HTERT RPE-1 (cell line): ENCODE results near the gene SRRT.

ENCODE experiments used
- in situ Hi-C: fragments of 300-500 bp; cut with MboI; formaldehyde crosslinking; loops from 4 replicates; pipeline ENCODE4 v1.14.3; 2020; ENCODE audit warnings: low sequenced_read_pairs

The SRRT gene, protein sequence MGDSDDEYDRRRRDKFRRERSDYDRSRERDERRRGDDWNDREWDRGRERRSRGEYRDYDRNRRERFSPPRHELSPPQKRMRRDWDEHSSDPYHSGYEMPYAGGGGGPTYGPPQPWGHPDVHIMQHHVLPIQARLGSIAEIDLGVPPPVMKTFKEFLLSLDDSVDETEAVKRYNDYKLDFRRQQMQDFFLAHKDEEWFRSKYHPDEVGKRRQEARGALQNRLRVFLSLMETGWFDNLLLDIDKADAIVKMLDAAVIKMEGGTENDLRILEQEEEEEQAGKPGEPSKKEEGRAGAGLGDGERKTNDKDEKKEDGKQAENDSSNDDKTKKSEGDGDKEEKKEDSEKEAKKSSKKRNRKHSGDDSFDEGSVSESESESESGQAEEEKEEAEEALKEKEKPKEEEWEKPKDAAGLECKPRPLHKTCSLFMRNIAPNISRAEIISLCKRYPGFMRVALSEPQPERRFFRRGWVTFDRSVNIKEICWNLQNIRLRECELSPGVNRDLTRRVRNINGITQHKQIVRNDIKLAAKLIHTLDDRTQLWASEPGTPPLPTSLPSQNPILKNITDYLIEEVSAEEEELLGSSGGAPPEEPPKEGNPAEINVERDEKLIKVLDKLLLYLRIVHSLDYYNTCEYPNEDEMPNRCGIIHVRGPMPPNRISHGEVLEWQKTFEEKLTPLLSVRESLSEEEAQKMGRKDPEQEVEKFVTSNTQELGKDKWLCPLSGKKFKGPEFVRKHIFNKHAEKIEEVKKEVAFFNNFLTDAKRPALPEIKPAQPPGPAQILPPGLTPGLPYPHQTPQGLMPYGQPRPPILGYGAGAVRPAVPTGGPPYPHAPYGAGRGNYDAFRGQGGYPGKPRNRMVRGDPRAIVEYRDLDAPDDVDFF

DNA sequence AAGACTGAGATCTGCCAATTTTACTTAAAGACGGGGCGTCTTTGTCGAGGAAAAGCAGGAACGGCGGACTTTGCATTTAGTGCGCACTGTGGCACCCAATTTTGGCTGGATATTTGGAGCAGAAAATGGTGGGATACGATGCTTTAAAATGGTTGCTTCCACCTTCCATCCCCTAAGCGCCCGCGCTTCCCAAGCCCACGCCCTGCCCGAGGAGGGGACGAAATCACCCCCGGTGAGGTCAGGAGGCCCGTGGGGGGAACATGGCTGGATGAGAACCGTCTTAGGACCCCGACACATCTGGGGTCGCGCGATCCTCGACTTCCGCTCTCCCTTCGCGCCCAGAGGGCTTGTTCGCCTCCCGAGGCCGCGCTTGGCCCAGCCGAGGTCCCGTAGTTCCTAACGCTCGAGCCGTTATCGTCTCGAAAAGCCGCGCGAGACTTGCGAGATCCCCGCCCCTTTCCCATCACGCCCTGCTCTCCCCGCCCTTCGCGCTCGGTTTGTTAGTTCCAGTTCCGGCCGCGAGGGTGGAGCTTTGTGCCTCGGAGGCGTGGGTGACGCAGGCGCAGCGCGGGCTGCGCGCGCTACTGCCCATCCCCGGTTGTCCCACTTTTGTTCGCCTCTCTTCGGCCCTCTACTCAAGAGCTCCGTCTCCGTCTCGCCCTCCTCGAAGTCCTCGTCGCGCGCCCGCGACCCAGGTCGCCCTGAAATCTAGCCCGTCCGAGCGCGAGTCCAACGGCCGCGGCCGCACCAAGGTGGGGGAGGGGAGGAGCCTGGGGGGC is at the start of gene SRRT:
TSS of gene SRRT (plus strand) at position 527 of the 779 bp plus-strand sequence. CDS start 488 bp downstream, outside the sequence.
- in situ Hi-C loops, result no loop called here

DNA sequence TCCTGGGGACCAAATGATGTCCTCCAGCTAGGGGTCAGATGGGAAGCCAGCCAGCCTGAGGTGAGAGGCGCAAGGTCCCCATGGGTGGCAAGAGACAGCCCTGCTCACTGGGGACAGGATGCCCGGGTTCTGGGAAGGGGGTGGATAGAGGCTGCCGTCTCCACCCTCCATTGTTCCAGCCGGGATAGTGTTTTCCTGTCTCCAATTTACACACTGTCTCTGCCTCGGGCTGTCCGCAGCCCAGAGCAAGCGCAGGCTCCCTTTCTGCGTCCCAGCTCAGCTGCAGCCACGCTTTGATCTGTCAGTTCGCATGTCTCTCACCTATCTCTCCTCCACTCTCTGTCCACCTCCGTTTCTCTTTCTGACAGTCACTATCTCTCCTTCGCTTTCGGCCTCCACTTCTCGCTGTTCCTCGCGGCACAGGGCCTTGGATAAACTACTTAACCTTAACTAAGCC is 49.7 kb upstream of the SRRT start:
- in situ Hi-C loops, result loop anchor here (25.0 kb wide), 1 partner anchor 113 kb away; the partner anchor contains the start of genes EPO and POP7

DNA sequence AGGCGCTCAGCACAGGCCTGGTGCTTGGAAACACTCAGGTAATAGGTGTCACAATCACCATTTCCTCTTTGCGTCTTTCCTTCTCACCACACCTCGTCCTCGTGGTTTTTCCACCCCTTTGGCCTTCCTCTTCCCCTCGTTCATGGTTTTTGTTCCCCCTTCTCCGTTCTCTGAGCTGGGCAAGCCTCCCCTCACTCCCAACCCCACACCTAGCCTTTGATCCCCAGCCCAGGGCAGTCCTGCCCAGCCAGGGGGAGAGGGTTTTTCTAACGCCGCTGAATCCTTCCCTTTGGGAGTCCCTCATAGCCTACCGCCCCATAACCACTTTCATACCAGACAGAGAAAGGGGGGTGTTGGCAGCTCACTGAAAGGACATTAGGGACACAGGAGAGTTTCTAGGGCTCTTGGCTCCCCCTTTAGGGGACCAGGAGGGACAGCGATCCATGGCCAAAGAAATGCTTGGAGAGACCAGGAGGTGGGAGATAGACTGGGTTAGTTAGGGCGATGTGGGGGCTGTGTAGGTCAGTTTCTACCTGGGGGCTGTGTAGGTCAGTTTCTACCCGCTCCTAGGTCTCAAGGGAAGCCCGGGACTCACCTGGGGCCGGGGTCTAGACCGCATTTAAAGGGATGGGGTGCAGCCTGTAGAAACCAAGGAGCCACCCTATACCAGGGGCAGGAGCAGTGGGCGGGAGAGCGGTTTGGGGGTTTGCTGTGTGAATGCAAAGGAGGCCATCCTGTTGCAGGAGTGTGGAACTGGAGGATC is 49.0 kb upstream of the SRRT start:
- in situ Hi-C loops, result loop anchor here (25.0 kb wide), 1 partner anchor 114 kb away; the partner anchor contains the start of genes EPO and POP7

DNA sequence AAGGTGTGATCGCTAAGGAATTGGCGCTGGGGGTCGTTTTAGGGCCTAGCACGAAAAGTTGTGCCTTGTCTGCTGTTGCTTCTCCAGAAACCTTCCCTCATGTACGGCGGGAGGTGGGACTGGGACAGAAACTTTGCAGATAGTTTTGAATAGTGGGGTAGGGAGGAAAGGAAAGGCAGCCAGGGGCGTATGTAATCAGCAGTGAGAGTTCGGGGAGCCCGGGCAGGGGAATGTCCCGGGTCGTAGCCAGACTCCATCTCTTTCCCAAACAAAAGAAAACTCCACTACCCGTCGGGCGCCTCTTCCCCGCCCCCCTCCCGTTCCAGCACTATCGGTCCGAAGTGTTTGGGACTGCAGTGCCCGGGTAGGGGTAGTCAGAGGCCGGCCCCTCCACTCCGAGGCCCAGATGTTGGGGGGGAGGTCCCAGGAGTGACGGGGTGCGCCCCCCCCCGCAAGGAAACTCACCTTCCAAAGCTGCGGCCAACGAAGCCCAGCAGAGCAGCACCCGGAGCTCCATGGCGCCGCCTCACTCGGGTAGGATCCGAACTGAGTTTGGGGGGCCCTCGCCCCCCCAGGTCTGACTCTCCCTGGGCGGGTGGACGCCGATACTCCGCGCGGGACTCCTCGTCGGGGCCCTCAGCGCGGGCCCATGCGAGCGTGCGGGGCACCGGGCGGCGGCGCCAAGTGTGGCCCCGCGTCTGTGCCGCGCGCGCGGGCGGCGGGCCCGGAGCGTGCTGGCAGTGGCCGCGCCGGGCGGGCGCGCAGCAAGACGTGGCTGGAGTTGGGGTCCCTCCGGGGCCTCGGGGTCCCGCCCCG is 48.2 kb upstream of the SRRT start:
- in situ Hi-C loops, result loop anchor here (25.0 kb wide), 1 partner anchor 114 kb away; the partner anchor contains the start of genes EPO and POP7

DNA sequence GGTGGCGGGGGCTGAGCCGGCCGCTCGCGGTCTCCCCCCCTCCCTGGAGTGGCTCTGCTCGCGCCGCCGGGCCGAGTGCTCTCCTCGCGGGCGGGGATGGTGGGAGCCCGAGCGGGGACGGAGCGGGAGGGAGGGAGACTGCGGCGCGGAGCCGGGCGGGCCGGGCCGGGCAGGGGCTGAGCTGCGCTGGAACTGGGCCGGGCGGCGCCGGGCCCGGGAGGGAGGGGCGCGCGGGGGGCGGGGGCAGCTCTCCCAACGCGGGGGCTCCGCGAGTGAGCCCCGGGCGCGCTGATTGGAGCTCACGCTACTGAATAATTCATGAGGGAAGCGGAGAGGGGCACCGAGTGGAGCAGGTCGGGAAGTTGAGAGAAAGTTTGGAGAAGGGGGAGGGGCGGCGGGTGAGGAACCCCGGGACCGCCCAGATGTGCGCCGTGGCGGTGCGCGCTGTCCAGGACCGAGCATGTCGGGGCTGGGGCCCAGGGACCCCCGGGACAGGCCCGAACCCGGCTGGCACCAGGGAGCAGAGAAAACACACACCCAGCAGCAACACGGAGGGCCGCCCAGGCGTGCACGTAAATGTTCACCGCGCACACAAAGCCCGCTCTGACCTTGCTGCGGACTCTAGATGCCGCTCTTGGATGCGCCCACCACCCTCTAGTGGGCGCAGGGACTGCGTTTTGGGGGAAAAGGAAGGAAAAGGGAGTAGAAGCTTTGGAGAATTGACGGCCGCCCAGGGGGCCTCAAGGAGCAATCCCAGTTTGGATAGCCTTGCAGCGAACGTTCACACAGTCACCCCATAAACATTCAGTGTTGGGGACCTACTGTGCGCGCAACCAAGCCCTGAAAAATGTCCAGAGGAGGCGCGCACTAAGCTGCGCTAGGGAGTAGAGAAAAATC is 47.3 kb upstream of the SRRT start, which contains the start of gene EPHB4:
TSS of gene EPHB4 (minus strand) at position 194 of the 897 bp plus-strand sequence. CDS start 493 bp downstream, outside the sequence.
- in situ Hi-C loops, result loop anchor here (25.0 kb wide), 1 partner anchor 115 kb away; the partner anchor contains the start of genes EPO and POP7

DNA sequence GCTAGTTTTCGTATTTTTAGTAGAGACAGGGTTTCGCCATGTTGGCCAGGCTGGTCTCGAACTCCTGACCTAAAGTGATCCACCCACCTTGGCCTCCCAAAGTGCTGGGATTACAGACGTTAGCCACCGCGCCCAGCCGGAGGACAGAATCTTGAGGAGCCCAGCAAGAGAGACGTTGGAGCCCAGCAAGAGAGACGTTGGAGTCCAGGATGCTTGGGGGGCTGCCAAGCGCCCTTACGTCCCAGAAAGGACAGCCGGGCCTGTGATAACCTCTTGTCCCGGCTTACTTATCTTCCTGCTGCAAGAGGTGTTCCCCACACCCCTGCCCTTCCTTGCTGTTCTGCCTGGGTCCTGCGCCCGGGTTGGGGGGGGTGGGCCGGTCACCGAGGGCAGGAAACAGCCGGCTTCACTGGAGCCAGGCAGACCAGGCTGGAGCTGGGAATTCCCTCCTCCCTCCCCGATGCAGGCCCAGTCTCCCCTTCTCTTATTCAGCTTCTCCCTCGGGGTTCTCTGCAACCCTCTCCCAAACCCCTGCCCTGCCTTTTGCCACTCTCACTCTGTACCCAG is 45.7 kb upstream of the SRRT start:
- in situ Hi-C loops, result loop anchor here (25.0 kb wide), 1 partner anchor 117 kb away; the partner anchor contains the start of genes EPO and POP7

DNA sequence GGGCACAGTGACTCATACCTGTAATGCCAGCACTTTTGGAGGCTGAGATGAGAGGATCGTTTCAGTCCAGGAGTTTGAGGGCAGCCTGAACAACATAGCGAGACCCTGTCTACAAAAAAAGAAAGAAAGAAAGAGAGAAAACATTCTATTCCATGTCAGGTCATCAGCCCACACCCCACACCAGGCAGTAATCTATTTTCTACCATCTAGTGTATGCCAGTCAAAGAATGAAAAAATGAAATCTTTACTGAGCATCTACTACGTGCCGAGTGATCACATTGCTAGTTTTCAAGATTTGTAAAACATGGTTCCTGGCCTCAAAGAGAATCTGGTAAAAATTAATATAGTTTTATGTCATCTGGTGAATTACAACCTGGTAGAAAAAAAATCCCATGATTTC is 44.5 kb upstream of the SRRT start:
- in situ Hi-C loops, result loop anchor here (25.0 kb wide), 1 partner anchor 118 kb away; the partner anchor contains the start of genes EPO and POP7

DNA sequence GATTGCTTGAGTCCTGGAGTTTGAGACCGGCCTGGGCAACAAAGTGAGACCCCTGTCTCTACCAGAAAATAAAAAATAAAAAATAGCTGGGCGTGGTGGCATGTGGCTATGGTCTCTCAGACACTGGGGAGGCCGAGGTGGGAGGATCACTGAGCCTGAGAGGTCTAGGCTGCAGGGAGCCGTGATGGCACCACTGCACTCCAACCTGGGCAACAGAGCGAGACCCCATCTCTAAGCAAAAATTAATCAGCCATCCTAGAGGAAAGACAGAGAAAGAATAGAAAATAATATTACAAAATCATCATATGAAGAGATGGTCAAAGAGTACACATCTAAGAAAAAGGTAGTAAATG is 42.6 kb upstream of the SRRT start:
- in situ Hi-C loops, result loop anchor here (25.0 kb wide), 1 partner anchor 120 kb away; the partner anchor contains the start of genes EPO and POP7

DNA sequence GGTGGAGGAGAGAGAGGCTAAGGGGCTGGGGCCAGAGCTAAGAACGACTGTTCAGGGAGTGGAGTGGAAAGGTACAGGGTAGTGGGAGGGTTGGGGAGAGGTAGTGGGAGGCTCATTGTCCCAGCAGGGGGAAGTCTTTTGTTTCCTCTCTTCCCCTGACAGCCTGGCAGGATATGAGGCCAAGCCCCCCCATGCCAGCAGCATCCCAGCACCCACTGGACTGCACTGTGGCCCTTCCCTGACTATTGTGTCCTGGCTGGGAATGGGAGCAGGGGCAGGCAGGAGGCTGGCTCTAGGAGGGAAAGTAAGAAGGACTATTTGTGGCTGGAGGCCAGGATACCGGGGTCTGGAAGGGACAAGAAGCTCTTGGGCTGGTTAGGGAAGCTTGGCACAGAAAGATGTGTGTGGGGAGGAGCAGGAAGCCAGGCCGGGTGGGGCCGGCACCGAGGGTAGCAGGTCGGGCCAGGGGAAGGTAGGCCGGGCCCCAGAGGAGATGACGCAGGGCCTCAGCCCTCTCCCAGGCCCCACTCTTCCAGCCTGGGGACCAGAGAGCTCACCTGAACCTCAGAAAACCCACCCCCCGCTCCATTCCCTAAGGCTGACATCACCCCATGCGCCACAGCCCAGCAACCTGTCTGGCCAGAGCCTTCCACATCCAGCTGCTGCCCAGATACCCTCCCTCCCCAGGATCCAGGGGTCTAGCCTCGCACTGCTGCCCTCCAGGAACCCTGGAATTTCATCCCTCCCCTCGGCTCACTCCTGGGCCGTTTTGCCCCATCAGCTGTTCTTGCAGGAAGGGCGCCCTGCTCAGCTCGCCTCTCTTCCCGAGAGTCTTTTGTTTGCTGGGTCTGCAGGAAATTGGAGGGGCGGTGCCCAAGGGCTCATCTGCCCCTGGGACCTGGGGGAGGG is 38.7 kb upstream of the SRRT start:
- in situ Hi-C loops, result loop anchor here (25.0 kb wide), 1 partner anchor 124 kb away; the partner anchor contains the start of genes EPO and POP7

DNA sequence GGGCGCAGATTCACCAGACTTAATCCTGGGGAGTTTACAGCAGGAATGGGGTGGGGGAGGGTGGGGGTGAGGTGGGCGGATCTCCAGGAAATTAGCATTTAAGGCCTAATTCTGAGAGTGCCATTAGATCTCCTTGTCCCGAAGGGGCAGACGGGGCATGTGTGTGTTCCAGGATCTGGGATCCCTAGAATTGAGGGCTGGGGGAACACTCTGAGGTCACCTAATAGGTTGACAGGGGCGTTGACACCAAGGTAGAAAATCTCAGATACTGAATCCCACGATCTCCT is 38.1 kb upstream of the SRRT start:
- in situ Hi-C loops, result loop anchor here (25.0 kb wide), 1 partner anchor 124 kb away; the partner anchor contains the start of genes EPO and POP7

DNA sequence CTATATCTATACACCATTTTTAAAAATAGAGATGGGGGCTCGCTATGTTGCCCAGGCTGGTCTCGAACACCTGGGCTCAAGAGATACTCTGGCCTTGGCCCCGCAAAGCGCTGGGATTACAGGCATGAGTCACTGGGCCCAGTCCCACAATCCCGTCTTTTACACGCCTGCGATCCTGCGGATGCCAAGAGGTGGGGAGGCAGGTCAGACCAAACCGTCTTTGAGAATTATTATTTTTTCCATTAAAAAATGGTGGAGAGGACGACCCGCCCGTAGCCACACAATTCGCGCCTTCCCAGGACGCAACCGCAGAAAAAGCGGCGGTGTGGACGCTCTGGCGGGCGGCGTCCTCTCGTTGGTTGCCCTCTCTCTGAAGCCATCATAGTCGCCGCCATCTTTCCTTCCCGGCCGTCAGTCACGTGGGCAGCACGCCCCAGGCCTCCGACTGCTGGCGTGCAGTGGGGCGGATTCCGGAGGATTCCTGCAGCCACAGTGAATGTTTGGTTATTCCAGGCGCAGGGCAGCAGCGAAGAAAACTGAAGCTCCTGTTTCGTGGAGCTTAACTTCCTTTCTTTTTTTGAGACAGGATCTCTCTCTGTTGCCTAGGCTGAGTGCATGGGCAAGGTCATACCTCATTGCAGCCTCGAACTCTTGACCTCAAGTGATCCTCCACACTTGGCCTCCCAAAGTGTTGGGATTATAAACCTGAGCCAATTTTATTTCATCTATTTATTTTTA is 37.6 kb upstream of the SRRT start:
- in situ Hi-C loops, result loop anchor here (25.0 kb wide), 1 partner anchor 125 kb away; the partner anchor contains the start of genes EPO and POP7

DNA sequence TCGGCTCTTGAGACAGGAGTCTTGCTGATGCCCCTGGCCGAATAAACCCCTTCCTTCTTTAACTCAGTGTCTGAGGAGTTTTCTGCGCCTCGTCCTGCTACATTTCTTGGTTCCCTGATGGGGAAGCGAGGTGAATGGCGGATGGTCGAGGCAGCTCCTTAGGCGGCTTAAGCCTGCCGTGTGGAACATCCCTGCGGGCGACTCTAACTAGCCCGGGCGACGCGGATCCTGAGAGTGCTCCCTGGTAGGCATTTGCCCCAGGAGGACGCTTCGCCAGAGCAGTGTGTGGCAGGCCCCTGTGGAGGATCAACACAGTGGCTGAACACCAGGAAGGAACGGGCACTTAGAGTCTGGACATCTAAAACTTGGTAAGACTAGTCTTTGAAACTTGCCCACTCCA is 35.5 kb upstream of the SRRT start:
- in situ Hi-C loops, result loop anchor here (25.0 kb wide), 1 partner anchor 127 kb away; the partner anchor contains the start of genes EPO and POP7

DNA sequence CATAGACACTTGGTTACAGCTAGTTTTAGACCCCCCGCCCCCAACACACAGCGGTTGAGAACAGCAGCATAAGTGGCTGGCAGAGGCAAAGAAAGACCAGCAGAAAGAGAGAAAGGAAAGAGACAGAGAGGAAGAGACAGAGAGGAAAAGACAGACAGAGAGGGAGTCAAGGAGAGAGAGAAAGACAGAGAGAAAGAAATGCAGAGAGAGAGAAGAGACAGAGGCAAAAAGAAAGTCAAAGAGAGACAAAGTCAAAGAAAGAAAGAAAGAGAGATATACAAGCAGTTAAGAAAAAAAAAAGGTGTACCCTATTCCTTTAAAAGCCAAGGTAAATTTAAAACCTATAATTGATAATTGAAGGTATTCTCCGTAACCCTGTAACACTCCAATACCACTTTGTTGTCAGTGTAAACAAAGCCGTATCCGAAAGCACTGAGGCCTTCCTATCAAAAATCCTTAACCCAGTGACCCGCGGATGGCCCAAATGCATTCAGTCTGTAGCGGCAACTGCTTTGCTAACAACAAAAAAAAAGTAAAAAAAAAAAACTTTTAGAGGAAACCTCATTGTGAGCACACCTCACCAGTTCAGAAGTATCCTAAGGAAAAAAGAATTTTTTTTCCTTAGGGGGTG is 34.3 kb upstream of the SRRT start:
- in situ Hi-C loops, result loop anchor here (25.0 kb wide), 1 partner anchor 128 kb away; the partner anchor contains the start of genes EPO and POP7

DNA sequence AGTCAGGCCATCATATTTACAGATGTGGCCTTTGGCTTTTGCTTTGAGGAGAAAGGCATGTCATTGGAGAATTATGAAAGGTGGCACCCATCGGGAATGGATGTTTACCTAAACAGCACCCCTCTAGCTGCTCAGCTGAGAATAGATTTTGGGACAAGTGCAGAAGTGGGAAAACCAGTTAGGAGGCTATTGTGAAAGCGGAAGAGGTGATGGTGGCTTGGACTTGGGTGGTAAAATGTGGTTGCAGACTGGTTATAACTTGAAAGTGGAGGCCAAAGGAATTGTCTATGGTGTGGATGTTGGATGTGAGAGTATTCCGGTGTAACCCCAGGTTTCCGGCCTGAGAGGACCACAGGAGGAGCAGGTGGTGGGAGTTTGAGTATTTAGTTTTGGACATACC is 27.5 kb upstream of the SRRT start:
- in situ Hi-C loops, result loop anchor here (25.0 kb wide), 1 partner anchor 135 kb away; the partner anchor contains the start of genes EPO and POP7
